GM12878 (cell line): Measurements from ENCODE around the gene SELENOS. TPM values are rescaled to one million over a fixed set of nuclear protein-coding genes. Genes with fewer than 3 reads are reported as not detected.

Source experiments
- BCLAF1 ChIP-seq: fragments of 450-650 bp; IDR thresholded peaks from 2 replicates; pipeline ENCODE4 v1.6.1; 2017; ENCODE audit warnings: antibody characterized with exemption, mild to moderate bottlenecking, moderate library complexity
- HDAC6 ChIP-seq: fragments of 200-600 bp; sonication (generic); IDR thresholded peaks from one replicate; pipeline ENCODE4 v1.8.0; 2017; ENCODE audit warnings: antibody characterized with exemption; ENCODE audit not compliant: unreplicated experiment
- IRF3 ChIP-seq: fragments of 450-650 bp; IDR thresholded peaks from 2 replicates; pipeline ENCODE4 v1.6.1; 2014; ENCODE audit warnings: mild to moderate bottlenecking
- MTA3 ChIP-seq: IDR thresholded peaks from 2 replicates; pipeline ENCODE4 v1.6.1; 2012; ENCODE audit warnings: low read length, inconsistent platforms, borderline replicate concordance
- RELB ChIP-seq: fragments of 450-650 bp; IDR thresholded peaks from 2 replicates; pipeline ENCODE4 v1.6.1; 2017; ENCODE audit warnings: low read depth, mild to moderate bottlenecking, moderate library complexity
- polyA plus RNA-seq, 11 experiments: library from polyadenylated mRNA; depleted of rRNA in 4 of 11; unstranded in 6 of 11; stranded (reverse) in 5 of 11; fragments of >200 nt; fragmentation: Nextera tagmentation in 4 of 11; fragmentation: Illumina TruSeq in 1 of 11; extraction: Ambion mirVana in 4 of 11; extraction: Trizol in 1 of 11; gene quantifications; 1 replicate in 1 of 11; 2 replicates in 10 of 11; pipeline versions ENCODE4 v1.2.1 to v1.2.3, GENCODE V29; 2011 to 2016; ENCODE audit warnings: inconsistent platforms in 2 of 11, missing spikeins in 2 of 11, low read depth in 1 of 11
- total RNA-seq, 4 experiments: library from RNA; depleted of rRNA in 3 of 4; stranded (reverse); fragments of >200 nt in 3 of 4; fragmentation: Illumina TruSeq in 1 of 4; extraction: Trizol in 1 of 4; gene quantifications; 2 replicates each; pipeline versions ENCODE4 v1.2.1 to v1.2.3, GENCODE V29; 2013 to 2021

The SELENOS gene
- total and polyA plus RNA-seq, 10 of the 15 experiments (the other 5 are each of a cell fraction or from before 2014, with no cell fraction given), result 25.8 to 90.1 (median 37.3) TPM

- TF ChIP-seq BCLAF1, result no peak
- TF ChIP-seq HDAC6, result no peak
- no peak for TF ChIP-seq RELB
- no peak for TF ChIP-seq MTA3
- no peak for TF ChIP-seq IRF3
These were observed 30.8 kb upstream of the SELENOS start (continued) for GRCh38 chr15:101307897-101308603.
